Tibial nerve (tissue), 4 donors: ENCODE data around the gene USP13.

Source experiments
- CTCF ChIP-seq, 5 experiments: fragments of 200-600 bp in 3 of 5; fragments of 450-650 bp in 2 of 5; sonication (generic) in 3 of 5; IDR thresholded peaks; one replicate each; pipeline ENCODE4 v1.5.1; 2016 to 2019; ENCODE audit warnings: antibody characterized with exemption in 5 of 5, mild to moderate bottlenecking in 3 of 5, moderate library complexity in 2 of 5
- EP300 ChIP-seq, 2 donors: sonication (generic); formaldehyde crosslinking; IDR thresholded peaks; one replicate each; pipeline ENCODE4 v1.6.1; 2017; ENCODE audit warnings: antibody characterized with exemption in 2 of 2, mild to moderate bottlenecking in 1 of 2
- POLR2A ChIP-seq, 2 donors: fragments of 450-650 bp; IDR thresholded peaks; one replicate each; pipeline ENCODE4 v1.6.1; 2017; ENCODE audit warnings: antibody characterized with exemption in 2 of 2, mild to moderate bottlenecking in 2 of 2, moderate library complexity in 2 of 2

GRCh38 chr3:179642871-179643270 is 10.0 kb upstream of the USP13 start:
- TF ChIP-seq CTCF (IDR thresholded peaks at IDR 0.05), result no peak
- no peak for TF ChIP-seq EP300 (IDR thresholded peaks at IDR 0.05)
- TF ChIP-seq POLR2A (IDR thresholded peaks at IDR 0.05), result no peak
